Activated naive CD8-positive, alpha-beta T cell treated with anti-CD3 and anti-CD28 coated beads for 36 hours (primary cell): ENCODE measurements around the gene TMX1. TPM values are rescaled to one million over a fixed set of nuclear protein-coding genes. Genes with fewer than 3 reads are reported as not detected.

Source experiments
- DNase-seq: peaks from one replicate; pipeline ENCODE4 v3.0.0; 2021
- H3K27ac Mint-ChIP-seq: one replicate; pipeline ENCODE4 v1.8.0; 2022; ENCODE audit warnings: mild to moderate bottlenecking, moderate library complexity, mixed read lengths
- H3K27me3 Mint-ChIP-seq: one replicate; pipeline ENCODE4 v1.8.0; 2022; ENCODE audit warnings: mild to moderate bottlenecking, mixed read lengths
- H3K36me3 Mint-ChIP-seq: one replicate; pipeline ENCODE4 v1.8.0; 2021; ENCODE audit warnings: mild to moderate bottlenecking, mixed read lengths
- H3K4me1 Mint-ChIP-seq: one replicate; pipeline ENCODE4 v1.8.0; 2021; ENCODE audit warnings: mixed read lengths
- H3K4me3 Mint-ChIP-seq: one replicate; pipeline ENCODE4 v1.8.0; 2022; ENCODE audit warnings: mild to moderate bottlenecking, moderate library complexity, mixed read lengths
- H3K9me3 Mint-ChIP-seq: one replicate; pipeline ENCODE4 v1.8.0; 2022; ENCODE audit warnings: mixed read lengths
- total RNA-seq, 2 experiments: library from RNA; stranded (reverse); gene quantifications; one replicate each; pipeline ENCODE4 v1.2.3, GENCODE V29; 2021

Gene TMX1
- total RNA-seq, 2 experiments from 2014 or later, result 62.3 to 65.4 TPM

DNA sequence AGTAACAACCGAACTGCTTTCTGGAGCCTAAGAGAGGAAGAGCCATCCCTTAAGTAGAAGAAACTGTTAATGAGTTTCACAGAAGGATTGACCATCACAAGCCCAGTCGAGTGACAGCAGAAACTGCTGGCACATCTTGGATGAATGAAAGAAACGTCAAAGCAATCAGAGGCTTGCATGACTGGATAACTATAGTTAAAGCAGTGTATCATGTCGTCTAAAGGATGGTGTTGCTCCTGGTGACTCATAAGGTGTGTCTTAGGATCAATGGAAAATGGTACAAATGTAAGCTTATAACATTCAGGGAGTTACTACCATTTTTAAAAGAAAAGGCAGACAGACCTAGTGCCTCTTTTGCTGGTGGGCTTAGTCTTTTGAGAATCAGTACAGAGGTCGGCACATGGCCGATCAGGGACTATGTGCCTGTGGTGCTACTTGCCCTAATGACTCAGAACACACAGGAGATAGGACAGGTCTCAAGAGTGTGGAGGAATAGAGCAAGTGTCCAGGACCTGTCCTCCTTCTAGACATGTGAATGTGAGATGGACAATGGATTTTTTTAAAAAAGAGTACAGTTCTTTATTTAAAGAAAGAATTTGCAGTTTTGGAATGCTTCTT, 55.7 kb downstream of the TMX1 start:
- no peak for DNase-seq
- no peak overlapping the region for H3K27ac Mint-ChIP-seq

DNA sequence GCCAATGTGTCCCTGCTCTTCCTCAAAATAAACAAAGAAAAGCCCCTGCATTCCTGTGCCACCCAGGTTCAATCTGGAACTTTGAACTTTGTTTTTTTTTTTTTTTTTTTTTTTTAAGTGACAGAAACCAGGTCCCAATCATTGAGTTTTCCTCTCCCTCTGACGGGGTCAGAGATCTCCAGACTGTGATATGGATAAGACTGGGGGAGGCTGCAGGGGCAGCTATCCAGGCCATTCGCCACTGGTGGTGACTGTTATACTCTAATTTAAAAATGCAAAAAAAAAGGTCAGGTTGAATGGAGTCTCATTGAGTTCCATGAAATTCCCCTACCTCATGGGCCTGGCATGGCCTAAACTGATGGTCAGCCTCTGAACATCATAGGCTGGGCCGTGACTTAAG, 57.0 kb downstream of the TMX1 start:
- no peak overlapping the region for H3K4me3 Mint-ChIP-seq
- H3K27me3 Mint-ChIP-seq, result peaks cover 7% of the 10 kb centered on the region
- no peak overlapping the region for H3K27ac Mint-ChIP-seq
- H3K36me3 Mint-ChIP-seq, result peaks cover 2% of the 10 kb centered on the region
- H3K4me1 Mint-ChIP-seq, result peaks cover 9% of the 10 kb centered on the region
- no peak for DNase-seq
- no peaks in the 10 kb centered on the region for H3K9me3 Mint-ChIP-seq

More for the DNA sequence above, 55.7 kb downstream of the TMX1 start:
- Mint-ChIP-seq H3K4me3 (no peak overlapping the region), H3K36me3 (peaks cover 2% of the 10 kb centered on the region), H3K27me3 (peaks cover 6% of the 10 kb centered on the region), H3K9me3 (no peaks in the 10 kb centered on the region), H3K4me1 (peaks cover 9% of the 10 kb centered on the region)

DNA sequence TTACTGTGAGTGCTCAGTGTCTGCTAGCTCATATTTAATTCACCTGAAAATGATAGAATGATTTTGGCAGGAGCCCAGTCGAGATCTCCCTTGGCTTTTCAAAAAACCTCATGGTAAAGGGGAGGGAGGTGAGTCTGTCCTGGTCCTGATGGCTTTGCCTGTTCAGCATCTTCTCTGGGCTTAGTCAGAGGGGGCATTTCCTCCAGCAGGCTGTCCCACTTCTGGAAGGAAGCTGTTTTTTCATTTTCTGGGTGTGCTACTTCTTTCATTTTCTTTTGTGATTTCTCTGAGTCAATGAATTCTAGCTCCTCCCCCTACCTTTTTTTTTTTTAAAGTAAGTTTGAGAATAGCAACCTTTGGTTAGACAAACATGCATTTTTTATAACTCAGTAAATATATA, 58.8 kb downstream of the TMX1 start:
- Mint-ChIP-seq H3K4me3 (no peak overlapping the region), H3K36me3 (no peaks in the 10 kb centered on the region), H3K27ac (no peak overlapping the region), H3K9me3 (no peaks in the 10 kb centered on the region), H3K27me3 (peaks cover 13% of the 10 kb centered on the region), H3K4me1 (peaks cover 9% of the 10 kb centered on the region)
- peak; percentile 4 for DNase-seq

DNA sequence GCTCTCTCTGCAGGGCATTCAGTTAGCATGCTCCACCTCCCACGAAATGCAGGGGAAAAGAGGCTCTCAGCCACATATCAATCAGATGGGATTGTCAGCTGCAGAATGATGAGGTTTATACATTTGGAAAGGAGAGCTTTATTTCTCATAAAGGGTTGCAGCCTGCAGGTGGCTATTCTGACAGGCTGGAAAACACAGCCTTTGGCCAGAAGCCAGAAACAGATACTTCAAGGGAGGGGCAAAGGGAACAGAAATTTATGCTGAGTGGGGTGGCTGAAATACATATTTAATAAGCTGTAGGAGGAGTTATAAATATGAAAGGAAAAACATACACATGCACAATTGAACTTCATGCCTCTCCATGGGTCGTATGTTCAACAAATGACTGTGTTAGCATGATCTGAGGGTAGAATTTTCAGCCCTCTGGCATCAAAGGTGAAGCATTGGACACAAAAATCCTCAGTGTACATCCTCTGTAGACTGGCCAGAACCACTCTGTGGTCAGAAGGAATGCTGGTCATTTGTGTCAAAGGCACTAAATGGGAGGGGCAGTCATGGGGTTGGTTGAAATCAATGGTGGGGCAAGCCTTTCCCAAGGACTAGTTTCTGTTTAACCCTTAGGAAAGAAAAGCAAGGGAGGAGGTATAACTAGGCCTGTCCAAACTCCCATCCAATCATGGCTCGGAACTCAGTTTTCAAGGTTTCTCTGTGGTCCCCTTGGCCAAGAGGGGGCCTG, 62.4 kb downstream of the TMX1 start:
- no peak for DNase-seq
- peaks cover 7% of the 10 kb centered on the region for H3K27me3 Mint-ChIP-seq
- H3K4me3 Mint-ChIP-seq, result no peak overlapping the region
- H3K36me3 Mint-ChIP-seq, result no peaks in the 10 kb centered on the region
- peaks cover 15% of the 10 kb centered on the region for H3K4me1 Mint-ChIP-seq
- no peak overlapping the region for H3K27ac Mint-ChIP-seq
- H3K9me3 Mint-ChIP-seq, result no peaks in the 10 kb centered on the region

DNA sequence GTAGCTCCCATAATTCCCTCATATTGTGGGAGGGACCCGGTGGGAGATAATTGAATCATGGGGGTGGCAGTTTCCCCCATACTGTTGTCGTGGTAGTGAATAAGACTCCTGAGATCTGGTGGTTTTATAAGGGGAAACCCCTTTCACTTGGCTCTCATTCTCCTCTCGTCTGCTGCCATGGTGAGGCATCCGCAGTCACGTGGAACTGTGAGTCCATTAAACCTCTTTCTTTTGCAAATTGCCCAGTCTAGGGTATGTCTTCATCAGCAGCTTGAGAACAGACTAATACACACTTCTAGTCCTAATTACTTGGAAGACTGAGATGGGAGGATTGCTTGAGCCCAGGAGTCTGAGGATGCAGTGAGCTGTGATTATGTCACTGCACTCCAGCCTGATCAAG, 64.4 kb downstream of the TMX1 start:
- H3K4me1 Mint-ChIP-seq, result peaks cover 8% of the 10 kb centered on the region
- no peaks in the 10 kb centered on the region for H3K36me3 Mint-ChIP-seq
- no peaks in the 10 kb centered on the region for H3K9me3 Mint-ChIP-seq
- DNase-seq, result peak; percentile 21
- H3K27me3 Mint-ChIP-seq, result peaks cover 7% of the 10 kb centered on the region
- H3K27ac Mint-ChIP-seq, result no peak overlapping the region
- no peak overlapping the region for H3K4me3 Mint-ChIP-seq

DNA sequence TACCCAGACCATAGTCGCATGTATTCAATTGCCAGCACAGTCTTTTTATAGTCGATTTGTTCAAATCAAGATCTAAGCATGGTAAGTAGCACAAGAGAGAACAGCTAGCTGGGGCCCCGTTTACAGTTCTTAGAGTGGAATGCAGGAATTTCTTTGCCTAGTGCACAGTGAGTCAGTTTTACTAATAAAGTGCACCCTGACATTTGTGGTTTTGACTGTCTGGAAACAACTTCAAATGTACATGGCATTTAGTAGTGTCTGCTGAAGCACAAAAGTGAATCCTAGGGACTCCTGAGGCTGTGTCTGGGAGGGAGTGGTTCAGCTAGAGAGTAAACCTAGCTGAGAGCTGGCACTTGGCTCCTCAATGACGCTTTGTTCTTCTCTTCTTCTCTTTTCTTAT, 64.9 kb downstream of the TMX1 start:
- no peak overlapping the region for H3K27ac Mint-ChIP-seq
- DNase-seq, result peak; percentile 3
- no peak overlapping the region for H3K4me3 Mint-ChIP-seq
- no peaks in the 10 kb centered on the region for H3K9me3 Mint-ChIP-seq
- no peaks in the 10 kb centered on the region for H3K36me3 Mint-ChIP-seq
- H3K27me3 Mint-ChIP-seq, result peaks cover 7% of the 10 kb centered on the region
- peaks cover 8% of the 10 kb centered on the region for H3K4me1 Mint-ChIP-seq

DNA sequence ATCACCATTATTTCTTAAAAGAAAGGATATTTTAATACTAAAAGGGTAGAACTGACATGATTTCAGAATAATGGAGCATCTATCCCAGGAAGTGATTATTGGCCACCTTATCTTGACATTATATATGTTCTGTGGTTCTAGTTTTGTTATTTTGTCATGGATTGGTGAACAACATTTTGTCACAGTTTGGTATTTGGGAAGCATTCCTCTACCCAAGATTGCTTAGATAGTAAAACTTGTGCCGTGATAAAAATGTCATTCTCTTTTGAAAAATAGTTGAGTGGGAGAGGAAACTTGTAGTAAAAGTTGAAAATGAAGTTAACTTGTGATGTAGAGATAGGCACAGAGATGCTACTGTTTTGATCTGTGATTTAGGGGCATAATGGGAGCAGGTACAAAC, 65.7 kb downstream of the TMX1 start:
- Mint-ChIP-seq H3K36me3 (no peaks in the 10 kb centered on the region), H3K4me1 (peaks cover 8% of the 10 kb centered on the region), H3K27ac (no peak overlapping the region), H3K9me3 (no peaks in the 10 kb centered on the region), H3K4me3 (no peak overlapping the region), H3K27me3 (peaks cover 12% of the 10 kb centered on the region)
- DNase-seq, result no peak

Other genes starting within 250 kb of the TMX1 start
- 1 to 10 TPM; 6.1 to 6.2 TPM for gene TRIM9, start 145.1 kb upstream of the TMX1 start, total RNA-seq